Measurements from ENCODE around the gene TMEM154. TPM values are rescaled to one million over a fixed set of nuclear protein-coding genes. Genes with fewer than 3 reads are reported as not detected.
A peak's percentile ranks its signal among the peaks of the same experiment; 100 is the strongest.

TMEM154 gene
- total RNA-seq, 3 donors from 2014 or later, result 1.3 to 7.2 (median 5.6) TPM

DNA sequence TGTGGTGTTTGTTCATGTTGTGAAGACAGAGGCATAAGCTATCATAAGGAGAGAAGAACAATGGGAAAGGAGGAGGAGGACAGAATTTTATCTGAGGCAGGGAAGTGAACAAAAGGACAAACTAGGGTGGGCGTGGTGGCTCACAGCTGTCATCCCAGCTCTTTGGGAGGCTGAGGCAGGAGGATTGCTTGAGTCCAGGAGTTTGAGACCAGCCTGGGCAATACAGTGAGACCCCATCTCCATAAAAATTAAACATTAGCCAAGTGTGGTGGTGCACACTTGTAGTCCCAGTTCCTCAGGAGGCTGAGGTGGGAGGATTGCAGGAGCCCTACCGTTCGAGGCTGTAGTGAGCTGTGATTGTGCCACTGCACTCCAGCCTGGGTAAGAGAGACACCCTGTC, 49.9 kb downstream of the TMEM154 start:
- intact Hi-C loops (cut with DNase I; ENCODE audit: low total_unique reads), result loop anchor here (5.0 kb wide), 1 partner anchor 948 kb away; no protein-coding TSS in a partner anchor
- H3K27me3 ChIP-seq, result no peaks in the 10 kb centered on the region
- no peak overlapping the region for H3K4me3 ChIP-seq
- DNase-seq (ENCODE audit: low spot score in 2 of 2), result no peak
- H3K27ac ChIP-seq, result no peak overlapping the region
- no peaks in the 10 kb centered on the region for H3K36me3 ChIP-seq
- H3K4me1 ChIP-seq, result peaks cover 2 to 4% of the 10 kb centered on the region in 2 donors
- H3K9me3 ChIP-seq, result no peaks in the 10 kb centered on the region
- no peak for TF ChIP-seq POLR2A (IDR thresholded peaks at IDR 0.05)
- TF ChIP-seq POLR2AphosphoS5 (IDR thresholded peaks at IDR 0.05), result no peak
- TF ChIP-seq, protein P1, sequence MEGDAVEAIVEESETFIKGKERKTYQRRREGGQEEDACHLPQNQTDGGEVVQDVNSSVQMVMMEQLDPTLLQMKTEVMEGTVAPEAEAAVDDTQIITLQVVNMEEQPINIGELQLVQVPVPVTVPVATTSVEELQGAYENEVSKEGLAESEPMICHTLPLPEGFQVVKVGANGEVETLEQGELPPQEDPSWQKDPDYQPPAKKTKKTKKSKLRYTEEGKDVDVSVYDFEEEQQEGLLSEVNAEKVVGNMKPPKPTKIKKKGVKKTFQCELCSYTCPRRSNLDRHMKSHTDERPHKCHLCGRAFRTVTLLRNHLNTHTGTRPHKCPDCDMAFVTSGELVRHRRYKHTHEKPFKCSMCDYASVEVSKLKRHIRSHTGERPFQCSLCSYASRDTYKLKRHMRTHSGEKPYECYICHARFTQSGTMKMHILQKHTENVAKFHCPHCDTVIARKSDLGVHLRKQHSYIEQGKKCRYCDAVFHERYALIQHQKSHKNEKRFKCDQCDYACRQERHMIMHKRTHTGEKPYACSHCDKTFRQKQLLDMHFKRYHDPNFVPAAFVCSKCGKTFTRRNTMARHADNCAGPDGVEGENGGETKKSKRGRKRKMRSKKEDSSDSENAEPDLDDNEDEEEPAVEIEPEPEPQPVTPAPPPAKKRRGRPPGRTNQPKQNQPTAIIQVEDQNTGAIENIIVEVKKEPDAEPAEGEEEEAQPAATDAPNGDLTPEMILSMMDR (IDR thresholded peaks at IDR 0.05), result no peak

- H3K27me3 ChIP-seq, result no peaks in the 10 kb centered on the region
- H3K36me3 ChIP-seq, result no peaks in the 10 kb centered on the region
- peak overlapping the region; percentile 82 to 86 for H3K27ac ChIP-seq
- no peaks in the 10 kb centered on the region for H3K9me3 ChIP-seq
- DNase-seq (ENCODE audit: low spot score in 2 of 2), result peak in 1 of 2 donors; percentile 95
- H3K4me3 ChIP-seq, result no peak overlapping the region
- H3K4me1 ChIP-seq, result peaks cover 0 to 2% of the 10 kb centered on the region in 2 donors
- TF ChIP-seq, protein P1 (IDR thresholded peaks at IDR 0.05), result no peak
- TF ChIP-seq POLR2AphosphoS5 (IDR thresholded peaks at IDR 0.05), result peak in 1 of 3 donors; percentile 39
- intact Hi-C loops (cut with DNase I; ENCODE audit: low total_unique reads), result no loop called here
Measured at GRCh38 chr4:152628128-152628527, 51.7 kb downstream of the TMEM154 start.

- no peaks in the 10 kb centered on the region for H3K9me3 ChIP-seq
- H3K27me3 ChIP-seq, result no peaks in the 10 kb centered on the region
- H3K36me3 ChIP-seq, result no peaks in the 10 kb centered on the region
- peak overlapping the region; percentile 82 to 86 for H3K27ac ChIP-seq
- H3K4me3 ChIP-seq, result no peak overlapping the region
- TF ChIP-seq, protein P1 (IDR thresholded peaks at IDR 0.05), result no peak
- TF ChIP-seq POLR2A (IDR thresholded peaks at IDR 0.05) (no peak), POLR2AphosphoS5 (IDR thresholded peaks at IDR 0.05) (no peak)
- intact Hi-C loops (cut with DNase I; ENCODE audit: low total_unique reads), result no loop called here
- no peak for DNase-seq (ENCODE audit: low spot score in 2 of 2)
- no peaks in the 10 kb centered on the region for H3K4me1 ChIP-seq
Measured at GRCh38 chr4:152626790-152627189, 53.0 kb downstream of the TMEM154 start.

DNA sequence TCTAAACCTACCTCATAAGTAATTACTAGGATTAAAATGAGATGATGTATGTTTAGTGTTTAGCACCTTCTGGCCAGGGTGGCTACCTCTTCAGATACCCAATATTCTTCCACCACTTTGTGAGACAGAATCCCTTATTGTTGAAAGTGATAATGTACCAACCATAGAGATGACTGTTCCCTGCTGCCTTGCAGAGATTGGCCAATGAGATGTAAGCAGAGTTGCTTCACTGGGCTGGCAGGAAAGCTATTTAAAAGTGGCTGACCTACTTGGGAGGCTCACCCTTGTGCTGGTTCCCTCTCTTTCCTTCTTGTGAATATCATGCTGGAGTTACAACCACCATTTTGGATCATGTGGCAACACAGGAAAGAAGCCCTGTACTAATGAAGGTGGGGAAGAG, 58.9 kb downstream of the TMEM154 start:
- no peaks in the 10 kb centered on the region for H3K4me1 ChIP-seq
- H3K4me3 ChIP-seq, result no peak overlapping the region
- no peak for DNase-seq (ENCODE audit: low spot score in 2 of 2)
- H3K27me3 ChIP-seq, result no peaks in the 10 kb centered on the region
- intact Hi-C loops (cut with DNase I; ENCODE audit: low total_unique reads), result no loop called here
- no peaks in the 10 kb centered on the region for H3K9me3 ChIP-seq
- H3K27ac ChIP-seq, result no peak overlapping the region
- H3K36me3 ChIP-seq, result no peaks in the 10 kb centered on the region
- TF ChIP-seq POLR2A (IDR thresholded peaks at IDR 0.05) (no peak), POLR2AphosphoS5 (IDR thresholded peaks at IDR 0.05) (no peak)
- TF ChIP-seq, protein P1 (IDR thresholded peaks at IDR 0.05), result no peak

DNA sequence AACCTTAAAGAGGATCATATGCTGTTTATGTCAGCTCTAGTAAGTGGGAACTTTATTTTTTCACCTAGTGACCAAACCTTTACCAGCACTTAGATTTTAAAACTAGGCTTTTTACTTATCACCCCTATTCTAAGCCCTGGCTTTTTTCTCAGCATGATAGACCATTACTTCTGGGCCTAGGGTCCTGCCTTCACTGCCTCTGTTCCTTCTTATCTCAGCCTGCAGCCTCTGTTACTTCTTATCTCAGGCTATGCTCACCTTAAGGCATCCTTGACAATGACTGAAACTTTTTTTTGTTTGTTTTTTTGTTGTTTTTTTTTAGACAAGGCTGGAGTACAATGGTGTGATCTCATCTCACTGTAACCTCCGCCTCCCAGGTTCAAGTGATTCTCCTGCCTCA, 59.6 kb downstream of the TMEM154 start:
- intact Hi-C loops (cut with DNase I; ENCODE audit: low total_unique reads), result no loop called here
- no peaks in the 10 kb centered on the region for H3K9me3 ChIP-seq
- H3K4me1 ChIP-seq, result no peaks in the 10 kb centered on the region
- H3K27me3 ChIP-seq, result no peaks in the 10 kb centered on the region
- DNase-seq (ENCODE audit: low spot score in 2 of 2), result no peak
- no peaks in the 10 kb centered on the region for H3K36me3 ChIP-seq
- TF ChIP-seq, protein P1 (IDR thresholded peaks at IDR 0.05), result no peak
- TF ChIP-seq POLR2AphosphoS5 (IDR thresholded peaks at IDR 0.05), result no peak
- no peak for TF ChIP-seq POLR2A (IDR thresholded peaks at IDR 0.05)
- H3K27ac ChIP-seq, result no peak overlapping the region
- no peak overlapping the region for H3K4me3 ChIP-seq
